ENCODE measurements around the gene RGS7BP.

Gene RGS7BP

GRCh38 chr5:64489857-64490256 lies 16.0 kb upstream of the RGS7BP start:
- in situ Hi-C loops (cut with MboI; ENCODE audit: low sequenced_read_pairs, unreplicated experiment) = no loop called here
- DNase-seq (ENCODE audit: low spot score) = no peak
- TF ChIP-seq CTCF (IDR thresholded peaks at IDR 0.05; ENCODE audit: borderline replicate concordance, control extremely low read depth, extremely low read depth, insufficient read depth, missing control alignments) = no peak

- DNase-seq (ENCODE audit: low spot score) = no peak
- no peak for TF ChIP-seq CTCF (IDR thresholded peaks at IDR 0.05; ENCODE audit: borderline replicate concordance, control extremely low read depth, extremely low read depth, insufficient read depth, missing control alignments)
- in situ Hi-C loops (cut with MboI; ENCODE audit: low sequenced_read_pairs, unreplicated experiment) = no loop called here
These were observed 8.4 kb upstream of the RGS7BP start for GRCh38 chr5:64497386-64497785.

GRCh38 chr5:64502196-64502595 lies 3.6 kb upstream of the RGS7BP start:
- TF ChIP-seq CTCF (IDR thresholded peaks at IDR 0.05; ENCODE audit: borderline replicate concordance, control extremely low read depth, extremely low read depth, insufficient read depth, missing control alignments) = no peak
- DNase-seq (ENCODE audit: low spot score) = no peak
- in situ Hi-C loops (cut with MboI; ENCODE audit: low sequenced_read_pairs, unreplicated experiment) = no loop called here

GRCh38 chr5:64506567-64507263 lies 900 bp downstream of the RGS7BP start:
- in situ Hi-C loops (cut with MboI; ENCODE audit: low sequenced_read_pairs, unreplicated experiment) = no loop called here
- TF ChIP-seq CTCF (IDR thresholded peaks at IDR 0.05; ENCODE audit: borderline replicate concordance, control extremely low read depth, extremely low read depth, insufficient read depth, missing control alignments) = no peak
- no peak for DNase-seq (ENCODE audit: low spot score)

- no peak for TF ChIP-seq CTCF (IDR thresholded peaks at IDR 0.05; ENCODE audit: borderline replicate concordance, control extremely low read depth, extremely low read depth, insufficient read depth, missing control alignments)
- in situ Hi-C loops (cut with MboI; ENCODE audit: low sequenced_read_pairs, unreplicated experiment) = no loop called here
- DNase-seq (ENCODE audit: low spot score) = no peak
These were observed 1.4 kb downstream of the RGS7BP start for GRCh38 chr5:64507264-64507605.

- DNase-seq (ENCODE audit: low spot score) = no peak
- no peak for TF ChIP-seq CTCF (IDR thresholded peaks at IDR 0.05; ENCODE audit: borderline replicate concordance, control extremely low read depth, extremely low read depth, insufficient read depth, missing control alignments)
- in situ Hi-C loops (cut with MboI; ENCODE audit: low sequenced_read_pairs, unreplicated experiment) = no loop called here
These were observed 4.0 kb downstream of the RGS7BP start for GRCh38 chr5:64509828-64510227.
